ENCODE data around the gene C11orf86.

DNA sequence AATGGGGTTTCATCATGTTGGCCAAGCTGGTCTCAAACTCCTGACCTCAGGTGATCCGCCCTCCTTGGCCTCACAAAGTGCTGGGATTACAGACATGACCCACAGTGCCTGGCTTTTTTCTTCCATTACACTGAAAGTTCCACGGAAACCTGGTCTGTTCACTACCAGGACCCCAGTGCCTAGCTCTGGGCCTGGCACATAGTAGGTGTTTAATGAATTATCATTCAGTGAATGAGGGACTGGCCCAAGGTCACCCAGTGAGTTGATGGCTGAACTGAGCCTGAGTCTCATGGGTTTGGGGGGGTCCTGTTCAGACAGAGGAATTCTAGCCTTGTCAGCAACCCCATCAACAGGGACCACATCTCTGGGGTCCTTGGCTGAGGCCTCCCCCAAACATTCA, 3.1 kb downstream of the C11orf86 start:
- no peak for TF ChIP-seq FOXP2 (optimal IDR thresholded peaks at IDR 0.05; ENCODE audit: borderline replicate concordance, extremely low read depth, extremely low read length, insufficient read depth)
- TF ChIP-seq, protein P1, sequence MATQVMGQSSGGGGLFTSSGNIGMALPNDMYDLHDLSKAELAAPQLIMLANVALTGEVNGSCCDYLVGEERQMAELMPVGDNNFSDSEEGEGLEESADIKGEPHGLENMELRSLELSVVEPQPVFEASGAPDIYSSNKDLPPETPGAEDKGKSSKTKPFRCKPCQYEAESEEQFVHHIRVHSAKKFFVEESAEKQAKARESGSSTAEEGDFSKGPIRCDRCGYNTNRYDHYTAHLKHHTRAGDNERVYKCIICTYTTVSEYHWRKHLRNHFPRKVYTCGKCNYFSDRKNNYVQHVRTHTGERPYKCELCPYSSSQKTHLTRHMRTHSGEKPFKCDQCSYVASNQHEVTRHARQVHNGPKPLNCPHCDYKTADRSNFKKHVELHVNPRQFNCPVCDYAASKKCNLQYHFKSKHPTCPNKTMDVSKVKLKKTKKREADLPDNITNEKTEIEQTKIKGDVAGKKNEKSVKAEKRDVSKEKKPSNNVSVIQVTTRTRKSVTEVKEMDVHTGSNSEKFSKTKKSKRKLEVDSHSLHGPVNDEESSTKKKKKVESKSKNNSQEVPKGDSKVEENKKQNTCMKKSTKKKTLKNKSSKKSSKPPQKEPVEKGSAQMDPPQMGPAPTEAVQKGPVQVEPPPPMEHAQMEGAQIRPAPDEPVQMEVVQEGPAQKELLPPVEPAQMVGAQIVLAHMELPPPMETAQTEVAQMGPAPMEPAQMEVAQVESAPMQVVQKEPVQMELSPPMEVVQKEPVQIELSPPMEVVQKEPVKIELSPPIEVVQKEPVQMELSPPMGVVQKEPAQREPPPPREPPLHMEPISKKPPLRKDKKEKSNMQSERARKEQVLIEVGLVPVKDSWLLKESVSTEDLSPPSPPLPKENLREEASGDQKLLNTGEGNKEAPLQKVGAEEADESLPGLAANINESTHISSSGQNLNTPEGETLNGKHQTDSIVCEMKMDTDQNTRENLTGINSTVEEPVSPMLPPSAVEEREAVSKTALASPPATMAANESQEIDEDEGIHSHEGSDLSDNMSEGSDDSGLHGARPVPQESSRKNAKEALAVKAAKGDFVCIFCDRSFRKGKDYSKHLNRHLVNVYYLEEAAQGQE (IDR thresholded peaks at IDR 0.05; ENCODE audit: insufficient read depth in 1 of 2, low read depth in 2 of 2, low read length in 2 of 2), result no peak
